NCI-H2081 (cell line): ENCODE measurements around the gene ITGAL.
"Not testable (repeated sequence)": the region's sequence is repeated elsewhere in the genome, so short reads cannot be mapped to it uniquely, and the experiment has no call there.

Experiments
- DNase-seq, 2 experiments: peaks; one replicate each; lab custom pipeline; 2025; lab: John Stamatoyannopoulos, UW

The ITGAL gene

DNA sequence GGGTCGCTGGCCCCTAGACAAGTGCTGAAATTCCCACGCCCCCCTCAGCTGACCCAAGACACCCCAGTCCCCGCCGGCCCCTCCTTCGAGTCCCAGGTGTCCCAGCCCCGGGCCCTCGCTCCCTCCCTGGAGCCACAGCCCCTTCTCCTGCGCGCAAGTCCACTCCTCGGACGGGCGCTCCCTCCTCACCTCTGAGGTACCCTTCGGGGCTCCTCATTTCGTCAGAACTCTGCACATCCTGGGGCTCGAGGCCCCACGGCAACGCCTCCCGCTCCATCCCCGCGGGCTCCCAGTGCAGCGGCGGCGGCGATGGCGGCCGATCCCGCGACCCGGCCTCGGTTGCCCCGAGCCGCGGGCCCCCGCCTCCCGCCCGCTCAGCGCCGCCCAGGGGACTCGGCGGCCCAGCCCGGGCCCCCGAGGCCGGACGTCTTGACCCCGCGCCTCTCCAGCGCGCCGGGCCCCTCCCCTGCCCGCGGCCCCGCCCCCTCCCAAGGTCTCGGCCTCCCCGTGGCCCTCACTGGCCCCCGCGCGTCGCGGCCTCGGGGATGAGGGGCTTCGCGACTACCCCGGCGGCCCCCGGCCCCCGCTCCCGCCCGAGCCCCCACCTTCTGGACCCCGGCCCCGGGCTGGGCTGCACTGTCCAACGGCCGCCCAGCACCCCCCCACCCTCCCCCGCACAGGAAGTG lies 53.7 kb downstream of the ITGAL start, which contains the start of gene ZNF768:
ZNF768 (minus strand) TSS at position 430 of the 686 bp plus-strand sequence; CDS start at position 277, 153 bp downstream.
- DNase-seq = no peak

DNA sequence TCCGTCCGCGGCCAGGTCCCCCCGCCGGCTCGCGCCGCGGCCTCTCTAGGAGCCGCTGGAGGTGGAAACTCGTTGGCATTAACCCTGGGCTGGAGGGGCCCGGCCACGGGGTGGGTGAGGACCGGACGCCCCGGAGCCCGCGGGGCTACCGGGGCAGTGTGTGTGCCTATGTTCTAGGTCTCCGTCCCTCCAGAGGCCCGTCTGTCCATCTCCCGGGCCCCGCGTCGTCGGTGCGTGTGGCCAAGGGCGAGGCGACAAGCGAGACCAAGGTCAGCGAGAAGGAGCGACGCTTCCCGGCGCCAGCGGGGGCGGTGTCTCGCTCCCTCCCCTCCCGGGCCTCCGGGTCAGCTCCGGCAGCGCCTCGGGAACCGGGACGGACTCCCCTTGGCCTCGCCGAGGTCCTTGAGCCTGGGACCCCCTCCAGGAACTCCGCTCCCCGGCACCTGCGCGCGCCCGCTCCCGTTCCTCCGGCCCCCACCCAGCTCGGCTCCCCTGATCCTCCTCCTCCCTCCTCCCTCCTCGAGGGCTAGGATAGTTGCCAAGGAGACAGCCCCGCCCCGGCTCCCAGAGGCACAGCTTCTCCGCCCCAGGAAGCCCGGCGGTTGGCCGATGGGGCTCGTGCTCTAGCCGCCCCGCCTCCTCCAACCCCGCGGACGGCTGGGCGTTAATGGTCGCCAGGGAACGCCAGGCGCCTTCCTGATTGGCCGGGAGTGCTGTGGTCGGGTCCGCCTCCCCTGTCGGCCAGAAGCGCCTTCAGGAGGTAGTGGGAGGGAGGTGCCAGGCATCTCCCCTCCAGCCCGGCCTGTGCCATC lies 54.5 kb downstream of the ITGAL start:
- peak; percentile 96 for DNase-seq

DNA sequence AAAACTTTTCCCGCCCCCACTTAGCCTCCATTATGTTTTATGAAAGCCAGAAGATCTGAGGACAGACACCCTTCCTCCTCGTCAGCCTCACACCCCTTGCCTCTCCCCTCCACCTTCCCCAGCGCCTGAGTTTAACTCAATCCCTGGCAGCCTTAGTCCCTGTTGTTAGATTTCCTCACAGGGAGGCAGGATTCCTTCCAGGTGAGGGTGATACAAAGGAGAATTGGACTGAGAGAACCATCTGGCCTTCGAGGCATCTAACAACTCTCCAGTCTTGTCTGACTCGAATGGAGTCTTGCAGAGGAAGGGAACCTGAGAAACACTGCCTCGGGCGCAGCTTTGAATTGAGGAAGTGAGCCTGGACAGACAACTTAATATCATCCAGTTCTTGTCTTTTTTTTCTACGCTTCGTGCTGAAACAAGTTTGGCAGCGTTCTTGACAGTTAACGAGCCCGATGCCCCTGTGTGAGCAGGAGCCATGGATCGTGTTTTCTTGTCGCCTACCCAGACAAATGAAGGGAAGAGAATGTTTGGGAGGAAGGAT lies 55.2 kb downstream of the ITGAL start:
- DNase-seq = peak in 1 of 2 experiments; percentile 36

DNA sequence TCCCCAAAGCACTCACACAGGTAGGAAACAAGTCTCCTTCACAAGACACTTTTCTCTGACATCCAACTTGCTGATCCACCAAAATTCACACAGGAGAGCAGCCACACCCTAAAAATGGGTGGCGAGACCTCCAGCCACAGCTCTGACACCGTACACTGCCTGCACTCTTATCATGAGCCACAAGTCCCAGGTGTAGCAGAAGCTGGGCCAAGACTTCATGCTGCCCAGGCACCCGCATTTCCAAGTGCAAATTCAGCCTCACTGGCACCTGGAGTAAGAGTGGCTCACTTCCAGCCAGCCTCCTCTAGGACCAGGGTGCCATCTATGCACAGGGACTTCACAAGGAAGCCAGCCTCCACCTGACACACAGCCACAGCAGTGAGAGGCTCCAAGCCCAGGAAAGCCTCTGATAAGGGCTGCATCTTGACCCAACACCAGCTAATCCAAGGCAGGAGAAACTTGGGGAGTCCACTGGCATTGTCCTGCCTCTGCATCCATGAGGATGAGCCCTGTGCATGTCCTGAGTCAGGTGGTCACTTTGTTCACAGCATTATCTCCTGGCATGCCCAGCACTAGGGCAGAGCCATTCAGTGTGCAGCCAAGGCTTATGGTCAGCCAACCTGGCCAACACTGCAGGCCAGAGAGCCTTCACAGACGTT lies 56.4 kb downstream of the ITGAL start:
- DNase-seq = no peak

DNA sequence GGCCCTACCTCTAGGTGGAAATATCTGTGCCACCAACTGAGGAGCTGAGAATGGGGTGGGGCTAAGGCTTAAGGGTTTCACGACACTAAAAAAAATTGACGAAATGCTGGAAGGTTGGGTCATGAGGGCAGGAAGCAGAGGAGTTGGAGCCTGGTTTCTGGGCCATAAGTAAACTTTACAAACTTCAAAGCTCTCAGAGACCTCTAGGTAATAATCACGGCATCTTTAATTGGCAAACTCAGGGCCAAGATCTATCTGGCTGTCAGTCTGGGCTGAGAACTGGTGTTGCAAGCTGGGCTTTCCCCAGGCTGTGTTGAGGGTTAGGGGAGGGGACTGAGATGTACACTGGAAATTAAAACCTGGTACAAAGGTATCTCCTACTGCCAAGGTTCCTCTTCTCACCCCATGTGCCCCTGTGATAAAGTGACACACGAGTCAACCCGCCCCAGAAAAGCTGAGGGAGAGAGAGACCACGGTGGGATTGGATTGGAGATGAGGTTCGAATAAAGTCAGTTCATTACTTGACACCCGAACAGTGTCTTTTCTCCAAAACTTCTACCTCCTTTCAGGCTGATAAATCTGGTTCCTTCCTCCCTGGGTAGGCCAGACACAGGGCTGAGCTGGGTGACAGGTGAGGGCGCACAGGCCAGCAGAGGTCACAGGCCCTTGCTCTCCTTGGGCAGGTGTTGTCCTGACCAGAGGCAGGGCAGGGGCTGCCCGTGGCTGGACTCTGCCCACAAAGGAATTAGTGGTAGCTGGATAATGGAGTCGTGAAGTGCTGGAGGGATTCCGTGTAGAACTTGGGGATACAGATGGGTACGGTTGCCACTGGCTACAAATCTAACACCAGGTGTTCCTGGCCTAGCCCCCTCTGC lies 57.9 kb downstream of the ITGAL start:
- no peak for DNase-seq

DNA sequence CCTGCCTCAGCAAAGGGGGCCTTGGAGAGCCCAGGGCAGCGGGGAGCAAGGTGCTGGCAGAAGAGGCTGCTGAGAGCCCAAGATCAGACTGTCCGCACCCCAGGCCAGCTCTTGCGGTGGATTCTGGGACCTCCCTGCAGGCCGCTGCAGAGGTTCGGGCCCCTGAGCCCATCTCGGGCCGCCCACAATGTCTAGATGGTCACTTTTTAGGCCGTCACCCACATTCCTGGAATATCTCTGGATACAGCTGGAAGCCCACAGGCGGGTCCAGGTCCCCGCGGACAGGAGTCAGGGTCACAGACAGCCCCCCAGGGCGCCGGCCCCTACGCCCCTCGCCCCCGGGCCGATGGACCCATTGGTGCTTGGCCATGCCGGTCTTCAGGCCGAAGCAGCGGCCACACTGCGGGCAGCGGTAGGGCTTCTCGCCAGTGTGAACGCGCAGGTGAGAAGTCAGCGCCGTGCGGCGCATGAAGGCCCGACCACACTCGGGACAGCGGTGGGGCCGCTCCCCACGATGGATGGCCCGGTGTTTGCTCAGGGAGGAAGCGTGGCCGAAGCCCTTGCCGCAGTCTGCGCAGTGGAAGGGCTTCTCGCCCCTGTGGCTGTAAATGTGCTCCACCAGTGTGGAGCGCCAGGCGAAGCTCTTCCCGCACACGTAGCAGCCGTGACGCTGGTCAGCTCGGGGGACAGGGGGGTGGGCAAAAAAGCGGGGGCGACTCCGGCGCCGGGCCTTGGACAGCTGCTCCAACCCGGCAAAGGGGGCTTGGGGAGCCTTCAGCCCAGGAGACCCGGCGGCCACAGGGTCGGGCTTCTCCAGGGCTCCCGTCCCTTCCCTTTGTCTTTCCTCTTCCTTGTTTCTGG lies 60.0 kb downstream of the ITGAL start:
- DNase-seq = no peak

DNA sequence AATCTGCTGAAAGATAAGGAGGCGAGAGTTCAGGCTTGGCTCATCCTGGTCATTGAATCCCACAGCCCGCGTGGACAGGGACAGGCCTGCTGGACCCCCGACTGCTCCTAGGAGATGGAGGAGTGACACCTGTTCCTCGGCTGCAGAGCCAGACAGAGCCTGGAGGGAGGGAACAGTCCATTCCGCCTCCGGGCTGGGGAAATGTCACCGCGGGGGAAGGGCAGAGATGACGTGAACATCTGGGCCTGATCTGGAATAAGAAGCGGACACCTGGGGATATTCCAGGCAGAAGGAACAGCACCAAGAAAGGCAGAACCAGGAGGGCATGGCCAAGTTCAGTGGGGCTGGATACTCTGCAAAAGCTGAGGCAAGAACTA lies 60.6 kb downstream of the ITGAL start:
- DNase-seq = no peak

DNA sequence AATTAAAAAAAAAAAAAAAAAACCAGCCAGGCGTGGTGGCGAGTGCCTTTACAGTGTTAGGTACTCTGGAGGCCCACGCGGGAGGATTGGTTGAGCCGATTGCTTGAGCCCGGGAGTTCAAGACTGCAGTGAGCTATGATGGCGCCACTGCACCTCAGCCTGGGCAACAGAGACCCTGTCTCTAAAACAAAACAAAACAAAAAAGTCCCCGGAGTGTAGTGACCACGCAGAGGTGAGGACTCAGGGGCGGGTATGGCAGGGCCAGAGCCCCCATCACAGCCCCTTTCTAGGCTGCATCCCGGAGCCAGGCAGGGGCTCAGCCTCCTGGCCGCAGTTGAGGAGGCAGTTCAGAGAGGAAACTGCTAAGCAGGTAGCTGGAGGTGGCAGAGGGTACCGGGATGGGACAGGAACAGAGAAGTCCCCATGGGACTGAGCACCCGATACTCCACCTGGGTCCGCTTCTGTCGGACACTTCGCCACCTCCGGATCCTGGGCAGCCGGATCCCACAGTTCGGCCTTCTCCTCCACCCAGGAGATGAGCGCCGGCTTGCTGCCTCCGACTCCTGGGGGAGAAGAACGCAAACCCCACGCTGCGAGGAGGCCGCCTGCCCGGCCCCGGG lies 61.3 kb downstream of the ITGAL start:
- peak in 1 of 2 experiments; percentile 19 for DNase-seq

DNA sequence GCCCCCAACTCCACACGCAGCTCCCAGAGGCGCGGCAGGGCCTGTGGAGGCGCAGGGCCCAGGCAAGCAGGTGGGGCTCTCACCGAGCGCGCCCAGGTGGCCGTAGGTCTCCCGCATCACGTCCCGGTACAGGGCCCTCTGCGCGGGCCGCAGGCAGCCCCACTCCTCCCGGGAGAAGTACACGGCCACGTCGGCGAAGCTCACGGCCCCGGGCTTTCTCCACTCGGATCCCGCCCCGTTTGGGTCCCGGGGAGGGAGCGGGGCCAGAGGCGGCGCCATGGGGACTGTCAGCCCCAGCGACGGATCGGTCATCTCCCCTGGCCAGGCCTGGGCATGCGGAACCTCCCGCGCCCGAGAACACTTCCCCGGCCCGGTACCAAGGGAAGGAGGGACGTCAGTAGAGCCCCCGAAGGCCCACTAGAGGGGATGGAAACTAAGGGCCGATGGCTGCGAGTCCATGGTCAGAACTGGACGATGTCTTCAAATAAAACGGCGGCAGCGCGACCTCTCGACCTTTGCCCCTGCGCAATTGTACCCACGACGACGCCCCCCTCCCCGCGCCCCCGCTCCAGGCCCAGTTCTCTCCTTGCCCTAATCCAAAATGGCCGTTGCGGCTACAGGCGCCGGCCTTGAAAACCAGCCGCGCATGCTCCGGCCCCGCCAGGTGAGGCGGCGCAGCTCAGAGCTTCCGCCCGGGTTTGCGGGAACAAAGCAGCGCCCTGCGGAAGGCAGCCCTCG lies 62.0 kb downstream of the ITGAL start, which contains the start of gene ZNF747:
ZNF747 (minus strand) TSS at position 491 of the 738 bp plus-strand sequence; CDS start at position 312, 179 bp downstream.
- DNase-seq = peak; percentile 77 to 85

DNA sequence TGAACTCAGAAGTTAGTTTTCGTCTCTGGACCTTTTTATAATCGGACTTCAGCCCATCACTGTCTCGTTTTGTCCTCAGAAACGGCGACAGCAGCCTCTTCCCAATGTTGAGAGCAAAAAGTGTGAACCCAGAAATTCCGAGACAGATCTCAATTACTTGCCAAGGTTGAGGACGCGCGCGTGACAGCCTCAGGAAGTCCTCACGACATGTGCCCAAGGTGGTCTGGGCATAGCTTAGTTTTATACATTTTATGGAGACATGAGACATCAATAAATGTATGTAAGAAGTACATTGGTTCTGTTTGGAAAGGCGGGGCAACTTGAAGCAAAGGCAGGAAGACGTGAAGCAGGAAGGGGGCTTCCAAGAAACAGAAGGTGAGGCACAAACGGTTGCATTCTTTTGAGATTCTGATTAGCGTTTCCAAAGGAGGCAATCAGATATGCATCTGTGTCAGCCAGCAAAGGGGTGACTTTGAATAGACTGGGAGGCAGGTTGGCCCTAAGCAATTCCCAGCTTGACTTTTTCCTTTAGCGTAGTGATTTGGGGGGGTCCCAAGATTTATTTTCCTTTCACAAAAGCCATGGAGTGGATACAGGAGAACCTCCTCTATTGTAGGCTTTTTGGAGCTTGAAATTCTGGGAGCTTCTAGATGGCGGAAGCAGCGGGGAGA lies 62.7 kb downstream of the ITGAL start:
- no peak for DNase-seq

DNA sequence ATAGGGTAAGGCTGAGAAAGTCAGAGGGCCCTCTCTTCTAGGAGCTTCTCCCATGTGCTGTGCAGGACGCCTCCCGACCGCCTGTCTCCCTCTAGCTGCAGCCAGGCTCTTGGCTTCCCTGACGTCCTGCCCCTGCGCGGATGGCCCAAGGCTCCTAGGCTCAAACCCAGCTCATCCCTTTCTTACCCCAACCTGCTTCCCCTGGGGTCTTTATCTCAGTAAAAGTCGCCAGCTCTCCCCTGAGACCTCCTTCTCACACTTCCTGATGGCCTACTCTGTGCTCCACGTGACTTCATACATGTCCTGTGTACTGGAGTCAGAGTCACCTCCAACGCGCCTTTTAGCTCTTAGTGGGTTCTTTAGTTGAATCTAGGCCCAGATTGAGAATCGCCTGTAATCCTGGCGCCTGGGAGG lies 63.2 kb downstream of the ITGAL start:
- DNase-seq = peak; percentile 47 to 67

DNA sequence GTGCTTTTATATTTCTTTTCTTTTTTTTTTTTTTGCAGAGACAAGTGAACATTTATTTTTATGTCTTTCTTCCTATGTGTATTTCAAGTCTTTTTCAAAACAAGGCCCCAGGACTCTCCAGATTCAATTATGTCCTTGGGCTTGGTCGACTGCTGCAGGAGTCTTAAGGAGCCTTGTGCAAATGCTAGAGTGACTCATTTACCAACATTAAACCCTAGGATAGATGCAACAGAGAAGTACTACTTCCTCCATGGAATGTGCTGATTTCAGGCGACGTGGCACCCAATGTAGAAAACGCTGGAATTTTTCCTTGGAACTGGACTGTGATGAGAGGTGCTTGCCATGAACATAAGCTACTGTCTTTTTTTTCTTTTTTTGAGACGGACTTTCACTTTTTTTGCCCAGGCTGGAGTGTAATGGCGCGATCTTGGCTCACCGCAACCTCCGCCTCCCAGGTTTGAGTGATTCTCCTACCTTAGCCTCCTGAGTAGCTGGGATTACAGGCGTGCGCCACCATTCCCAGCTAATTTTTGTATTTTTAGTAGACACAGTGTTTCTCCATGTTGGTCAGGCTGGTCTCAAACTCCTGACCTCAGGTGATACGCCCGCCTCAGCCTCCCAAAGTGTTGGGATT lies 64.0 kb downstream of the ITGAL start:
- DNase-seq = not testable (repeated sequence)

DNA sequence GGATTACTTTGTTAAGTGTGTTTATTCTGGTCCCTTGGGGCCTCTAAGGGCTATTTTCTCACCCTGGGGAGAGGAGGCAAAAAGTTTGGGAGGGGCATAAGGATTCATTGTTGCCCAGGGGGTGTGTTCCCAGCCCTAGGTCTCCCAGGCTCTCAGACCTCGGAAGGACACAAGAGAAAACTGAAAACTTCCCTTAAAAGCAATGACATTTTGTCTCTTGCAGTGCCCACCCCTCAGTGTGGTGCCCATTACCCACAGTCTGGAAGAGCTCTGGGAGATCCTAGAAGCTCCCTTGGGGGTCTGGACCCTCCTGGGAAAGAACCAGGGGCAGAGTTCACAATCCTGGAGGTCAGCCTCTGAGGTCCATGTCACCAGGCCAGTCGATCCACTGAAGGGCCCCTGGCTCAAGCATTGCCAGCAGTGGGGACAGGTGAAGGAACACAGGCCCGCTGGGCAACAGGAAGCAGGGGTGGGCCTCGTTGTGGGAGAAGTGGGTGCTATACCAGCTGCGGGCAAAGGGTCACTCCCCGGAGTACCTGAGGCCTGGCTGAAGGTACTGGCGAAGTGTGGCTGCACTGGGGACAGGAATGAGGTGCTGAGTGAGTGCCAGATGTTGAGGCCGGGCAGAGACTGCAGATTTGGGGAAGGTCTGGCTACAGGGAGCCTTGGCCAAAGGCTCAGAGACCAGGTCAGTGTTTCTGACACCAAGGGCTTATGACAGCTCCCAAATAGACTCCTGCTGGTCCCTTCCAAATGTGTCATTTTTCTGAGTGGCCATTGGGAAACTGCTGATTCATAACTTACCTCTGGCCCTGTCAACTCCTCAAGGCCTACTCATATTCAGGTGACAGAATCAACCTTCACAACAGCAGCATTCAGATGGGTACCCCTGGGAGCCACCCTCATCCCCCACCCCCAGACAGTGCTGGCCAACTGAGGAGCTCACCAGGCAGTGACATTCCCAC lies 66.7 kb downstream of the ITGAL start:
- no peak for DNase-seq

DNA sequence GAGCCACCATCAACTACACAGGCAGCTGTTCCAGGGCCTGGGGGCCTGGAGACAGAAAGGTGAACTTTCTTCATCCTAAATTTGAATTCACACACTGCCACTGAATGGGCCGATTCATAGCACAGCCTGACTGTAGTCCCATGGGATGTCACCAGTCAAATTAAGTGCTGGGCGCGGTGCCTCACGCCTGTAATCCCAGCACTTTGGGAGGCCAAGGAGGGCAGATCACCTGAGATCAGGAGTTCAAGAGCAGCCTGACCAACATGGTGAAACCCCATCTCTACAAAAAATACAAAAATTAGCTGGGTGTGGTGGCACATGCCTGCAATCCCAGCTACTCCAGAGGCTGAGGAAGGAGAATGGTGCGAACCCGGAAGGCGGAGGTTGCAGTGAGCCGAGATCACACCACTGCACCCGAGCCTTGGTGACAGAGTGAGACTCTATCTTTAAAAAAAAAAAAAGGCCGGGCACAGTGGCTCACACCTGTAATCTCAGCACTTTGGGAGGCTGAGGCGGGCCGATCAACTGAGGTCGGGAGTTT lies 67.5 kb downstream of the ITGAL start:
- not testable (repeated sequence) for DNase-seq

DNA sequence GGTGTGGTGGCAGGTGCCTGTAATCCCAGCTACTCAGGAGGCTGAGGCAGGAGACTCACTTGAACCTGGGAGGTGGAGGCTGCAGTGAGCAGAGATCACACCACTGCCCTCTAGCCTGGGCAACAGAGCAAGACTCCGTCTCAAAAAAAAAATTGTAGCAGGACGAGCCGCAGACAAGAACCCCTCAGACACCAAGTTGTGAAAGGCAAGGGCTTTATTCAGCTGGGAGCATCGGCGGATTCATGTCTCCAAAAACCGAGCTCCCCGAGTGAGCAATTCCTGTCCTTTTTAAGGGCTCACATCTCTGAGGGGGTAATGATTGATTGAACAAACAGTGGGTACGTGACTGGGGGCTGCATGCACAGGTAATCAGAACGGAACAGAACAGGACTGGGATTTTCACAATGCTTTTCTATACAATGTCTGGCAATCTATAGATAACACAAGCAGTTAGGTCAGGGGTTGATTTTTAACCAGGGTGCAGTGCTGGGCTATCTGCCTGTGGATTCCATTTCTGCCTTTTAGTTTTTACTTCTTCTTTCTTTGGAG lies 68.4 kb downstream of the ITGAL start:
- DNase-seq = not testable (repeated sequence)
